ENCODE measurements around the gene GADD45G.

- TF ChIP-seq, protein P1, sequence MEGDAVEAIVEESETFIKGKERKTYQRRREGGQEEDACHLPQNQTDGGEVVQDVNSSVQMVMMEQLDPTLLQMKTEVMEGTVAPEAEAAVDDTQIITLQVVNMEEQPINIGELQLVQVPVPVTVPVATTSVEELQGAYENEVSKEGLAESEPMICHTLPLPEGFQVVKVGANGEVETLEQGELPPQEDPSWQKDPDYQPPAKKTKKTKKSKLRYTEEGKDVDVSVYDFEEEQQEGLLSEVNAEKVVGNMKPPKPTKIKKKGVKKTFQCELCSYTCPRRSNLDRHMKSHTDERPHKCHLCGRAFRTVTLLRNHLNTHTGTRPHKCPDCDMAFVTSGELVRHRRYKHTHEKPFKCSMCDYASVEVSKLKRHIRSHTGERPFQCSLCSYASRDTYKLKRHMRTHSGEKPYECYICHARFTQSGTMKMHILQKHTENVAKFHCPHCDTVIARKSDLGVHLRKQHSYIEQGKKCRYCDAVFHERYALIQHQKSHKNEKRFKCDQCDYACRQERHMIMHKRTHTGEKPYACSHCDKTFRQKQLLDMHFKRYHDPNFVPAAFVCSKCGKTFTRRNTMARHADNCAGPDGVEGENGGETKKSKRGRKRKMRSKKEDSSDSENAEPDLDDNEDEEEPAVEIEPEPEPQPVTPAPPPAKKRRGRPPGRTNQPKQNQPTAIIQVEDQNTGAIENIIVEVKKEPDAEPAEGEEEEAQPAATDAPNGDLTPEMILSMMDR (IDR thresholded peaks at IDR 0.05; ENCODE audit: poor library complexity, severe bottlenecking) = no peak
- no peak for TF ChIP-seq TAF1 (IDR thresholded peaks at IDR 0.05; ENCODE audit: low read depth)
Measured at GRCh38 chr9:89615661-89616060, 10.8 kb downstream of the GADD45G start.
